ENCODE measurements around the gene ZSCAN10.

DNA sequence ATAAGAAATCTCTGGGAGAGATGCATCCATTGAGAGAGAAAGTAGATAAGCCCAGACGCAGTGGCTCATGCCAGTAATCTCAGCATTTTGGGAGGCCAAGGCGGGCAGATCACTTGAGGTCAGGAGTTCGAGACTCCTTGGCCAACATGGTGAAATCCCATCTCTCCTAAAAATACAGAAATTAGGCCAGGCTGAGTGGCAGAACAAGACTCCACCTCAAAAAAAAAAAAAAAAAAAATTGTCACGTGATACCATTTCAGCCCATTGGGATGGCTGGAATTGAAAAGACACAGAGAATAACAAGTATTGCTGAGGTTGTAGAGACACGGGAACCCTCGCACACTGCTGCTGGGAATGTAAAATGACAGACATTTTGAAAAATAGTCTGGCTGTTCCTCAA, 36.5 kb downstream of the ZSCAN10 start:
- no peak for TF ChIP-seq POLR2A (IDR thresholded peaks at IDR 0.05)
- TF ChIP-seq, protein P1, sequence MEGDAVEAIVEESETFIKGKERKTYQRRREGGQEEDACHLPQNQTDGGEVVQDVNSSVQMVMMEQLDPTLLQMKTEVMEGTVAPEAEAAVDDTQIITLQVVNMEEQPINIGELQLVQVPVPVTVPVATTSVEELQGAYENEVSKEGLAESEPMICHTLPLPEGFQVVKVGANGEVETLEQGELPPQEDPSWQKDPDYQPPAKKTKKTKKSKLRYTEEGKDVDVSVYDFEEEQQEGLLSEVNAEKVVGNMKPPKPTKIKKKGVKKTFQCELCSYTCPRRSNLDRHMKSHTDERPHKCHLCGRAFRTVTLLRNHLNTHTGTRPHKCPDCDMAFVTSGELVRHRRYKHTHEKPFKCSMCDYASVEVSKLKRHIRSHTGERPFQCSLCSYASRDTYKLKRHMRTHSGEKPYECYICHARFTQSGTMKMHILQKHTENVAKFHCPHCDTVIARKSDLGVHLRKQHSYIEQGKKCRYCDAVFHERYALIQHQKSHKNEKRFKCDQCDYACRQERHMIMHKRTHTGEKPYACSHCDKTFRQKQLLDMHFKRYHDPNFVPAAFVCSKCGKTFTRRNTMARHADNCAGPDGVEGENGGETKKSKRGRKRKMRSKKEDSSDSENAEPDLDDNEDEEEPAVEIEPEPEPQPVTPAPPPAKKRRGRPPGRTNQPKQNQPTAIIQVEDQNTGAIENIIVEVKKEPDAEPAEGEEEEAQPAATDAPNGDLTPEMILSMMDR (IDR thresholded peaks at IDR 0.05) = no peak

All from thyroid gland (tissue), 4 donors.